Activated T-cell treated with anti-CD3 and anti-CD28 coated beads, Interleukin-2, amount 50 U/mL, for 48 hours (primary cell): ENCODE results near the gene PRRX2.
A peak's percentile ranks its signal among the peaks of the same experiment; 100 is the strongest.

ENCODE experiments used
- DNase-seq, 2 experiments: peaks; one replicate each; pipeline ENCODE4 v3.0.0-alpha.2; 2020

Gene PRRX2

DNA sequence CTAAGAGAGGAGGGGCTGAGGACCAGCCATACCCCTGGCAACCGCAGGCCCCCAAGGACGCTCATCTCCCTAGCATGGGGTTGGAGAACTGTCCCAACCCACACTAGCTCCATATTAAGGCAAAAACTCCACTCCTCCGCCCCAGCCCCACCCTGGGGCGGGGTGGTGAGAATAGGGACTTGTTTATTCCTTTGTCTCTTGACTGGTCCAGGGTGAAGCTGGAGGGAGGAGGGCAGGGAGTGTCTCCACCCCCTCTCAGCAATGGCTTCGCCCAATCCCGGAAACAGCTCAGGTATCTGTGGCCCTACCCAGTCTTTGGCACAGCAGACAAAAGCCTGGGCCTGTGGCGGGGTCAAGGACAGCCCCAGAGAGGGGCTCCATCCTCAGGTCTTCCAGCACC lies 16.9 kb downstream of the PRRX2 start:
- no peak for DNase-seq

- DNase-seq = no peak
These were observed 19.9 kb downstream of the PRRX2 start for GRCh38 chr9:129685220-129685932.

DNA sequence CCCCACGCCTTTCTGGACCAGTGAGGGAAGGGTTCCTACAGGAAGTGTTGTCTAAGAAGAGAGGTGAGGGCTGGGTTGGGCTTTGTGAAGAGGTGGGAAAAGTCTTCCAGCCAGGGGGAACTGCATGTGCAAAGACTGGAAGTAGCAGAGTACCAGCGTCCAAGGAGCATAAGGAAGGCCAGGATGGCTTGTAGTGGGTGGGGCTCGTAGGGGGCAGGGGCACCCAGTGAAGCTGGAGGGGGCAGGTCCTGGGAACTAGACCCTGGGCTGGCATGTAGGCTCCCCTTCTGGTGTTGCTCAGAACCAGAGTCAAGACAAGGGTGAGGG lies 20.4 kb downstream of the PRRX2 start:
- no peak for DNase-seq

GRCh38 chr9:129686736-129687135 lies 21.3 kb downstream of the PRRX2 start:
- no peak for DNase-seq

DNA sequence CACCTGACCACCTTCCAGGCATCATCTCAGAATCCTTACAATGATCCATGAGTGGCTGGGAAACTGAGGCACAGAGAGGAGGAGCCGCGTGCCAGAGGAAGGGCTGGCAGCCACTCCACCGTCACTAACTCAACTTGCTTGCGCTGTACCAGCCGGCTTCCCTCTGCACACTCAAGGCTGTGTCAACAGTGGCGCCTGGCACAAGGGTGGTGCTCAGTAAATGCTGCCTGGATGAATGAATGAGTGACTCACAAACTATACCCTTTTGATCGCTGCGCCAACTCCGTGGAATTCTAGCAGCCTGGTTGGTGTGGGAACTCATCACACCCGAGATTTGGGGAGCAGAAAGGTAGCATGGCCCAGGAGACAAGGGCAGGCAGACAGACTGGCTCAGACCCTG lies 21.9 kb downstream of the PRRX2 start:
- no peak for DNase-seq

DNA sequence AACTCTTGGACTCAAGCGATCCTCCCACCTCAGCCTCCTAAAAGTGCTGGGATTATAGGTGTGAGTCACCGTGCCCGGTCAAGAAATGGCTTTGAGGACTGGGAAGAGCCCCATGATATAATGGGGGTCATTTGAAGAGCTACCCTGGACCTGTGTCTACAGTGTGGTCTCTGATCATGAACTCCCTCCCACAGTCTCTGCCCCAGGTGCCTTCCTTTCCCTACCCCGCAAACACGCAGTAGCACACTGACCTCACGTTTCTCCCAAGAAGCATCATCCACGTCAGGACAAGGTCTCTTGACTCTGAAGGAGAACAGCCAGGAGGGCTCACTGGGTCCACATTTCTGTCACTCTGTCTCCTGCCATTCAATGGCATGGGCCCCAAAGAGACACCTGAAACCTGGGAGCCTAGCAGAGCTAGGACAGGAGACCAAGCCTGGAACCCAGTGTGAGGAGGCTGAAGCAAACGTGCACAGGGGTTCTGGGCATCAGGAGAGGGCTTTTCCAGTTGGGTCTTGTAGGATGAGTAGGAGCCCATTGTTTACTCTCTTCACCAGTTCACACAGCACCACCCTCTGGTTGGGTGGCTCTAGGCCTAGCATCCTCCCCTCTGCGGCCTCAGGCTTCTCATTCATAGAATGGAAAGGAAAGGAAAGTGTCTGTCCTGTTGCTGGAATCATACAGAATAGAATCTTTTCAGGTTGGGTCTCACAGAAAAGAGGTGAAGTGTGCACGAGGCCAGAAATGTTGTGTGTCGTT lies 23.0 kb downstream of the PRRX2 start:
- DNase-seq = no peak

GRCh38 chr9:129692534-129692933 lies 27.1 kb downstream of the PRRX2 start:
- DNase-seq = no peak

DNA sequence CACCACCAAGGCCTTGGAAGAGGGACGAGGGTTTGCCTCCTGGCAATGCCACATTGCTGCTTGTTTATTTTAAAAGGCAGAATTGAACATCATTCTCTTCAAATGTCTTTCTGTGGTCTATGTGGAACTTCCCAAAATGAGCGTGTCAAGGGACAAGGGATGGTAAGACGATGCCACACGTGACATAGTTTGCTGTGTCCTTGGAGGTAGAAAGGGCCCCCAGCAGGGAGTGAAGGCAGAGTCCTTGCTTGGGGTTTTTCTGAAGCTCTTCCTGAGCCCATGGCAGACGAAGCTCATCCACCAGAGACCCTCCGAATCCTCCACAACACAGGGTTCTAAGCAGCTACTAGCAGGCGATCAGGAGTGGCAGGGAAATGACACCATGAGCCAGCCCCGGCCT lies 28.3 kb downstream of the PRRX2 start:
- no peak for DNase-seq

GRCh38 chr9:129694243-129694646 lies 28.8 kb downstream of the PRRX2 start:
- DNase-seq = no peak

- no peak for DNase-seq
These were observed 30.4 kb downstream of the PRRX2 start for GRCh38 chr9:129695870-129696269.

- DNase-seq = peak; percentile 52 to 61
These were observed 31.7 kb downstream of the PRRX2 start for GRCh38 chr9:129696944-129697655.

GRCh38 chr9:129697656-129698253 lies 32.3 kb downstream of the PRRX2 start:
- DNase-seq = peak; percentile 66 to 72

DNA sequence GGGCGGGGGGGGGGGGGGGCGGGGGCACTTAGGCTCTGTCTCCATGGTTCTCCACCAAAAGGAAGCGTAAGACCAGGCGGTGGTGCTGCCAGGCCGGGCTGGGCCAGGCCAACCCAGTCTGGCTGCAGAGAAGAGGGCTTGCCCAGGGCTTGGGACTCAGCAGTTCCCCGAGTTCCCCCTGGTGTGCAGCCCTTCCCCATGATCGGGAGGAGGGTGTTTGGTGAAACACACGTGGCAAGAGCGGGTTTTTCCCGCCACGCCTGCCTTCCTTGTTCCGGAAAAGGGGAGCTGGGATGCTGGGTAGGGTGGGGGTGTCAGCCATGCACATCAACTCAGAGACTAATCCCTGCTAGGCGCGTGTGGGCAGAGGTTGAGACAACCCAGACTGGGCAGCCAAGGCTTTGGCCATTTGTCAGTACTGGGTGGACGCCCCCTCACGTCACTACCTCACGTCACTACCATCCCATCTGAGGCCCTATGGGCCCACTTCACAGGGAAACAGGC lies 32.9 kb downstream of the PRRX2 start:
- peak; percentile 34 to 38 for DNase-seq

- DNase-seq = no peak
These were observed 35.6 kb downstream of the PRRX2 start for GRCh38 chr9:129701054-129701453.

GRCh38 chr9:129701549-129701948 lies 36.1 kb downstream of the PRRX2 start:
- DNase-seq = no peak

DNA sequence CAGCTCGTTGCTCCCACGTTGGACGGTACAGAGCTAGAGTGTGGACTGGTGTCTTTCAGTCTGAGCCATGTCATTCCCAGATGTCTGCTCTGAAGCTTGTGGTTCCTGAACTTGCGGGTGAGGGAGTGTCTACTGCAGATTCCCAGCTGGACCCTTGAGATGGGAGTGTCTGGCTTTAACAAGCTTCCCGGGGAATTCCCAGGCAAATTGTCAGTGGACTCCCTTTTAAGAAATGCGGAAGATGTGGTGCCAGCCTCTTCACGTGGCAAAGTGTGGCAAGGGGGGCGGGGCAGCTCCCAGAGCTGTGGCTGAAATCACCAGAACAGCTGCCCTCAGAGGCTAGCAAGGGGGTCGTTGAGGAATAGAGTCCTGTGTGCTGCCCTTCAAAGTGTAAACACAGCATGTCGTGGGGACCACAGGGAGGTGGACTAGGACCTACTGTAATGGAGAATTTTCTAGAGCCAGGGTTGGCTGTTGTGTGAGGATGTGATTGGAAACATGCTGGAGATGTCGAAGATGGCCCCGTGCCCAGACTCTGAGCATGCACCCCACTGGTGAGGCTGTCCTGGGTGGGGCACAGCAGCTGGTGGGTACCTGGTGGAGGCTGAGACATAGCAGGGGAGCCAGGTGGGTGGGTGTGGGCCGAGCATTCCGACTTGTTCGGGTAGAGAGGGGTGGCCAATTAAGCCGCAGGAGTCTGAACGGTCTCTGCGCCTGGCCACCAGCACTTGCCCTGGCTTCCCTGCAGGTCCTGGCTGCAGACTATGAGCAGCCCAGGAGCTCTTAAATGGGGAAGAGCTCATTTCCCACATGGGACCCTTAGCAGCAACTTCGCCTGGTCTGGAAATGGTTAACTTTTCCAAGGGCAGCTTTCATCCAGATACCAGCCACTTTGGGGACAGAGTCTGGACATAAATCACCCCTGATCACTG lies 37.4 kb downstream of the PRRX2 start:
- DNase-seq = no peak

GRCh38 chr9:129703667-129704355 lies 38.4 kb downstream of the PRRX2 start:
- no peak for DNase-seq

- no peak for DNase-seq
These were observed 39.4 kb downstream of the PRRX2 start for GRCh38 chr9:129704807-129705206.

GRCh38 chr9:129708793-129709192 lies 43.3 kb downstream of the PRRX2 start:
- no peak for DNase-seq

- DNase-seq = no peak
These were observed 44.2 kb downstream of the PRRX2 start for GRCh38 chr9:129709438-129710168.

- DNase-seq = no peak
These were observed 44.7 kb downstream of the PRRX2 start for GRCh38 chr9:129710169-129710453.
